Measurements from ENCODE around the gene TXNL4A. TPM values are rescaled to one million over a fixed set of nuclear protein-coding genes. Genes with fewer than 3 reads are reported as not detected.
"Not testable (repeated sequence)": the region's sequence is repeated elsewhere in the genome, so short reads cannot be mapped to it uniquely, and the experiment has no call there.

Gene TXNL4A
- total RNA-seq, result 130 and 136 TPM in 2 replicates

GRCh38 chr18:79988451-79989194, at the start of gene TXNL4A:
TXNL4A (minus strand) TSS chr18:79988563; CDS start chr18:79988392, 171 bp downstream.
- intact Hi-C loops (cut with micrococcal nuclease), result loop anchor here (1.0 to 5.0 kb wide), 6 partner anchors 24 to 591 kb away; partner anchors contain the start of genes CTDP1, HSBP1L1, NFATC1 and RBFA

GRCh38 chr18:80037300-80037699, 48.9 kb upstream of the TXNL4A start:
- intact Hi-C loops (cut with micrococcal nuclease), result no loop called here

- intact Hi-C loops (cut with micrococcal nuclease), result no loop called here
Measured at GRCh38 chr18:80035997-80036396, 47.6 kb upstream of the TXNL4A start.

GRCh38 chr18:80034852-80035406, 46.6 kb upstream of the TXNL4A start:
- intact Hi-C loops (cut with micrococcal nuclease), result loop anchor here (1.0 to 5.0 kb wide), 6 partner anchors 47 to 633 kb away; partner anchors contain the start of genes ADNP2, CTDP1 and TXNL4A

GRCh38 chr18:80034068-80034851, 45.9 kb upstream of the TXNL4A start, which contains the start of gene RBFA:
RBFA (plus strand) TSS chr18:80034434; CDS start chr18:80034496, 62 bp downstream.
- intact Hi-C loops (cut with micrococcal nuclease), result loop anchor here (1.0 to 5.0 kb wide), 6 partner anchors 46 to 632 kb away; partner anchors contain the start of genes ADNP2, CTDP1 and TXNL4A

GRCh38 chr18:80033181-80034067, 45.1 kb upstream of the TXNL4A start:
- intact Hi-C loops (cut with micrococcal nuclease), result loop anchor here (1.0 to 5.0 kb wide), 7 partner anchors 45 to 631 kb away; partner anchors contain the start of genes ADNP2, CTDP1, SLC66A2 and TXNL4A

- intact Hi-C loops (cut with micrococcal nuclease), result loop anchor here (5.0 kb wide), 2 partner anchors 507 to 627 kb away; no protein-coding TSS in a partner anchor
Measured at GRCh38 chr18:80029690-80030089, 41.3 kb upstream of the TXNL4A start.

GRCh38 chr18:80027719-80028118, 39.4 kb upstream of the TXNL4A start:
- intact Hi-C loops (cut with micrococcal nuclease), result not testable (repeated sequence)

GRCh38 chr18:80026363-80026762, 38.0 kb upstream of the TXNL4A start:
- intact Hi-C loops (cut with micrococcal nuclease), result no loop called here

- intact Hi-C loops (cut with micrococcal nuclease), result no loop called here
Measured at GRCh38 chr18:80023173-80023572, 34.8 kb upstream of the TXNL4A start.

GRCh38 chr18:80022613-80023012, 34.2 kb upstream of the TXNL4A start:
- intact Hi-C loops (cut with micrococcal nuclease), result no loop called here

GRCh38 chr18:80012714-80013113, 24.4 kb upstream of the TXNL4A start:
- intact Hi-C loops (cut with micrococcal nuclease), result no loop called here

- intact Hi-C loops (cut with micrococcal nuclease), result not testable (repeated sequence)
Measured at GRCh38 chr18:80011496-80012137, 23.3 kb upstream of the TXNL4A start.

GRCh38 chr18:80010551-80010906, 22.2 kb upstream of the TXNL4A start:
- intact Hi-C loops (cut with micrococcal nuclease), result no loop called here

GRCh38 chr18:80009661-80010550, 21.5 kb upstream of the TXNL4A start:
- intact Hi-C loops (cut with micrococcal nuclease), result no loop called here

- intact Hi-C loops (cut with micrococcal nuclease), result no loop called here
Measured at GRCh38 chr18:80006724-80007123, 18.4 kb upstream of the TXNL4A start.

GRCh38 chr18:80004600-80005342, 16.4 kb upstream of the TXNL4A start:
- intact Hi-C loops (cut with micrococcal nuclease), result no loop called here

GRCh38 chr18:80002468-80002867, 14.1 kb upstream of the TXNL4A start:
- intact Hi-C loops (cut with micrococcal nuclease), result no loop called here

Data from T-helper 2 cell treated with Interferon-gamma antibody and Interleukin-4, amounts not matched to agents 100 ng/mL and 5 ng/mL, for 36 hours (primary cell).